ENCODE results near the gene BTG3. TPM values are rescaled to one million over a fixed set of nuclear protein-coding genes. Genes with fewer than 3 reads are reported as not detected.

BTG3 gene
- total RNA-seq, 1 donor, result 42.3 TPM

DNA sequence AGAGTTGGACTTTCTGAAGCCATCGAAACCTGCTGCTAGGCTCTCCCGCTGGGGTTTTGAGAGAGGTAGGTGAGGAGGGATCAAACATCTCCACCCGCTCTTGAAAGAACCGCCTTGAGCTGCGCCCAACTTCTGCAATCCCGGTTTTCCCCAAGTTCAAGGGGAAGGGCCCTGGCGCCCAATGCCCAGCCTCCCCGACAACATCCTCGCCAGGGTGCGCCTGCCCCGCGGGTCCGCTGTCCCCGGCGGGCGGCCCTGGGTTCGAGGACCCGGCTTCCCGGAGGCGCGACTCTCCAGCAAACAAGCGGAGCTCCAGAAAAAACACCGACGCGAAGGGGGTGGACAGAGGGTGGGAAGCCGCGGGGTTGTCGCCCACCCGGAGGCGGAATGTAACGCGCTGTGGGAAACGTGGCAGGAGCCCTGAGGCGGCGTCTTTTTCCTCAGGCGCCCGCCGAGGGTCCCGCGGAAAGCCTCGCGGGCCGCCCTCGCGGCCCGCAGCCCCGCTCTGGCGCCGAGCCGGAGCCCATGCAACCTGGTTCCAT lies 607 bp downstream of the BTG3 start:
- TF ChIP-seq, protein P1, sequence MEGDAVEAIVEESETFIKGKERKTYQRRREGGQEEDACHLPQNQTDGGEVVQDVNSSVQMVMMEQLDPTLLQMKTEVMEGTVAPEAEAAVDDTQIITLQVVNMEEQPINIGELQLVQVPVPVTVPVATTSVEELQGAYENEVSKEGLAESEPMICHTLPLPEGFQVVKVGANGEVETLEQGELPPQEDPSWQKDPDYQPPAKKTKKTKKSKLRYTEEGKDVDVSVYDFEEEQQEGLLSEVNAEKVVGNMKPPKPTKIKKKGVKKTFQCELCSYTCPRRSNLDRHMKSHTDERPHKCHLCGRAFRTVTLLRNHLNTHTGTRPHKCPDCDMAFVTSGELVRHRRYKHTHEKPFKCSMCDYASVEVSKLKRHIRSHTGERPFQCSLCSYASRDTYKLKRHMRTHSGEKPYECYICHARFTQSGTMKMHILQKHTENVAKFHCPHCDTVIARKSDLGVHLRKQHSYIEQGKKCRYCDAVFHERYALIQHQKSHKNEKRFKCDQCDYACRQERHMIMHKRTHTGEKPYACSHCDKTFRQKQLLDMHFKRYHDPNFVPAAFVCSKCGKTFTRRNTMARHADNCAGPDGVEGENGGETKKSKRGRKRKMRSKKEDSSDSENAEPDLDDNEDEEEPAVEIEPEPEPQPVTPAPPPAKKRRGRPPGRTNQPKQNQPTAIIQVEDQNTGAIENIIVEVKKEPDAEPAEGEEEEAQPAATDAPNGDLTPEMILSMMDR (IDR thresholded peaks at IDR 0.05; ENCODE audit: insufficient read depth, low read depth, low read length), result no peak
- peak; percentile 47 for DNase-seq (ENCODE audit: low read depth)
- H3K4me3 ChIP-seq (ENCODE audit: low read depth, low read length), result peak overlapping the region; percentile 93

- peak; percentile 95 for DNase-seq (ENCODE audit: low read depth)
- H3K4me3 ChIP-seq (ENCODE audit: low read depth, low read length), result peak overlapping the region; percentile 93
- TF ChIP-seq, protein P1 (IDR thresholded peaks at IDR 0.05; ENCODE audit: insufficient read depth, low read depth, low read length), result no peak
These were observed 1.2 kb downstream of the BTG3 start for GRCh38 chr21:17611414-17612022.

- TF ChIP-seq, protein P1 (IDR thresholded peaks at IDR 0.05; ENCODE audit: insufficient read depth, low read depth, low read length), result no peak
- peak; percentile 44 for DNase-seq (ENCODE audit: low read depth)
- peak overlapping the region; percentile 93 for H3K4me3 ChIP-seq (ENCODE audit: low read depth, low read length)
These were observed 1.8 kb downstream of the BTG3 start for GRCh38 chr21:17610911-17611310.

DNA sequence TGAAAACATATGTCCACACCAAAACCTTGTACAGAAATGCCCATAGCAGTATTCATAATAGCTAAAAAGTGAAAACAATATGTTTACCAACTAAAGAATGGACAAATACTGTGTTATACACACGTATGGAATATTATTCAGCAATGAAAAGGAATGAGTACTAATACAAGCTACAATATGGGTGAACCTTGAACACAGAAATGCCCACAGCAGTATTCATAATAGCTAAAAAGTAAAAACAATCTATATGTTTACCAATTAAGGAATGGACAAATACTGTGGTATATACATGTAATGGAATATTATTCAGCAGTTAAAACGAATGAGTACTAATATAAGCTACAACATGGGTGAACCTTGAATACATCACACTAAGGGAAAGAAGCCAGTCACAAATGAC lies 3.0 kb downstream of the BTG3 start:
- TF ChIP-seq, protein P1 (IDR thresholded peaks at IDR 0.05; ENCODE audit: insufficient read depth, low read depth, low read length), result no peak
- no peak overlapping the region for H3K4me3 ChIP-seq (ENCODE audit: low read depth, low read length)
- DNase-seq (ENCODE audit: low read depth), result no peak

GRCh38 chr21:17607684-17608083 lies 5.0 kb downstream of the BTG3 start:
- TF ChIP-seq, protein P1 (IDR thresholded peaks at IDR 0.05; ENCODE audit: insufficient read depth, low read depth, low read length), result no peak
- DNase-seq (ENCODE audit: low read depth), result peak; percentile 28
- H3K4me3 ChIP-seq (ENCODE audit: low read depth, low read length), result no peak overlapping the region

DNA sequence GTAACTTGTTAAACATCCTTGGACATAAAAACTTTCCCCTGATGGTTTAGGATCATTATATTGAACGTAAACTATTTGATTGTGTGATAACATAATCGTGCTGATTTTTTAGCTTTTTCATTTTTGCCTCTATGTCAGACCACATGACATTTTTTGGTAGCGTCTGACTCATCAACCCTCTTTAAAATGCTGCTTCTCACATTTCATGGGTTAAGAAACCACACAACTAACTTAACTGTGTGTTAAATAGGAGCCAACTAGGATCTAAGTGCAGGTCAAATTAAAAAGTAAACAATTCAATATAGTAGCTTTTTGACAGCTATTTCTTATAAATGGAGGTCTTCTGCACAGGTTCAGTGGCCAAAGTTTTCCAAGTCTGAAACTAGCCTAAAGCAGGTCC lies 9.8 kb downstream of the BTG3 start:
- peak; percentile 68 for DNase-seq (ENCODE audit: low read depth)
- no peak overlapping the region for H3K4me3 ChIP-seq (ENCODE audit: low read depth, low read length)
- TF ChIP-seq, protein P1 (IDR thresholded peaks at IDR 0.05; ENCODE audit: insufficient read depth, low read depth, low read length), result no peak

- no peak for DNase-seq (ENCODE audit: low read depth)
- TF ChIP-seq, protein P1 (IDR thresholded peaks at IDR 0.05; ENCODE audit: insufficient read depth, low read depth, low read length), result no peak
- H3K4me3 ChIP-seq (ENCODE audit: low read depth, low read length), result no peak overlapping the region
These were observed 14.3 kb downstream of the BTG3 start for GRCh38 chr21:17598437-17598836.
